Mesothelial cell of epicardium (in vitro differentiated cells): Measurements from ENCODE around the gene B4GALT2. TPM values are rescaled to one million over a fixed set of nuclear protein-coding genes. Genes with fewer than 3 reads are reported as not detected.

Experiments
- DNase-seq, 2 experiments: peaks; one replicate each; pipeline ENCODE4 v3.0.0; 2021; ENCODE audit warnings: low spot score in 2 of 2; ENCODE audit not compliant: unreplicated experiment in 2 of 2
- H3K27ac Mint-ChIP-seq: 2 replicates; pipeline ENCODE4 v1.8.0; 2021; ENCODE audit warnings: mixed read lengths
- H3K27me3 Mint-ChIP-seq: 2 replicates; pipeline ENCODE4 v1.8.0; 2021; ENCODE audit warnings: low read depth, mixed read lengths
- H3K36me3 Mint-ChIP-seq: 2 replicates; pipeline ENCODE4 v1.8.0; 2021; ENCODE audit warnings: mixed read lengths
- H3K4me1 Mint-ChIP-seq: 2 replicates; pipeline ENCODE4 v1.8.0; 2021; ENCODE audit warnings: mixed read lengths
- H3K4me3 Mint-ChIP-seq: 2 replicates; pipeline ENCODE4 v1.8.0; 2021; ENCODE audit warnings: mild to moderate bottlenecking, moderate library complexity, mixed read lengths
- H3K9me3 Mint-ChIP-seq: 2 replicates; pipeline ENCODE4 v1.8.0; 2021; ENCODE audit warnings: mixed read lengths
- CTCF ChIP-seq: fragments of 200-600 bp; sonication (generic); IDR thresholded peaks from one replicate; pipeline ENCODE4 v1.5.0; 2021; ENCODE audit warnings: antibody characterized with exemption; ENCODE audit not compliant: unreplicated experiment
- total RNA-seq: library from RNA; stranded (reverse); gene quantifications from 3 replicates; pipeline ENCODE4 v1.2.1, GENCODE V29; 2021

B4GALT2 gene
- total RNA-seq, 1 donor from 2014 or later, result 55.8 TPM

- Mint-ChIP-seq H3K4me1 (peaks cover 52% of the 10 kb centered on the region), H3K36me3 (peaks cover 12% of the 10 kb centered on the region), H3K27ac (no peak overlapping the region), H3K27me3 (no peaks in the 10 kb centered on the region), H3K9me3 (no peaks in the 10 kb centered on the region), H3K4me3 (peak overlapping the region; percentile 89)
- TF ChIP-seq CTCF, result no peak
- no peak for DNase-seq
Measured at GRCh38 chr1:43978264-43978550, 803 bp upstream of the B4GALT2 start.

GRCh38 chr1:43979261-43979527 lies 184 bp downstream of the B4GALT2 start:
- Mint-ChIP-seq H3K4me3 (no peak overlapping the region), H3K9me3 (no peaks in the 10 kb centered on the region), H3K27ac (no peak overlapping the region), H3K4me1 (peaks cover 46% of the 10 kb centered on the region), H3K27me3 (no peaks in the 10 kb centered on the region), H3K36me3 (peaks cover 18% of the 10 kb centered on the region)
- TF ChIP-seq CTCF, result no peak
- DNase-seq, result no peak

- Mint-ChIP-seq H3K27ac (peak overlapping the region; percentile 82), H3K9me3 (no peaks in the 10 kb centered on the region), H3K4me3 (peak overlapping the region; percentile 85), H3K27me3 (no peaks in the 10 kb centered on the region), H3K36me3 (peaks cover 21% of the 10 kb centered on the region), H3K4me1 (peaks cover 44% of the 10 kb centered on the region)
- DNase-seq, result peak in 1 of 2 experiments; percentile 61
- no peak for TF ChIP-seq CTCF
Measured at GRCh38 chr1:43979528-43980254, 681 bp downstream of the B4GALT2 start.

- Mint-ChIP-seq H3K4me1 (peaks cover 42% of the 10 kb centered on the region), H3K27ac (peak overlapping the region; percentile 82), H3K36me3 (peaks cover 21% of the 10 kb centered on the region), H3K9me3 (no peaks in the 10 kb centered on the region), H3K4me3 (peak overlapping the region; percentile 85), H3K27me3 (no peaks in the 10 kb centered on the region)
- no peak for DNase-seq
- TF ChIP-seq CTCF, result no peak
Measured at GRCh38 chr1:43980255-43981134, 1.5 kb downstream of the B4GALT2 start.

GRCh38 chr1:43981135-43981491 lies 2.1 kb downstream of the B4GALT2 start:
- Mint-ChIP-seq H3K27ac (no peak overlapping the region), H3K36me3 (peaks cover 23% of the 10 kb centered on the region), H3K27me3 (no peaks in the 10 kb centered on the region), H3K4me3 (peak overlapping the region; percentile 85), H3K9me3 (no peaks in the 10 kb centered on the region), H3K4me1 (peaks cover 36% of the 10 kb centered on the region)
- no peak for DNase-seq
- TF ChIP-seq CTCF, result no peak
